ENCODE data around the gene EPHA2.
"Not testable (repeated sequence)": the region's sequence is repeated elsewhere in the genome, so short reads cannot be mapped to it uniquely, and the experiment has no call there.

The EPHA2 gene

GRCh38 chr1:16198444-16199156 is 42.7 kb upstream of the EPHA2 start:
- no peaks in the 10 kb centered on the region for H3K36me3 ChIP-seq (ENCODE audit: control insufficient read depth, insufficient read depth, low read length)
- H3K9me3 ChIP-seq (ENCODE audit: control insufficient read depth, low read length), result no peaks in the 10 kb centered on the region
- no peak overlapping the region for H3K4me2 ChIP-seq (ENCODE audit: low read length)
- H3K9ac ChIP-seq, result no peak overlapping the region
- no peaks in the 10 kb centered on the region for H3K27me3 ChIP-seq (ENCODE audit: control insufficient read depth, insufficient read depth, low read length)
- H3K79me2 ChIP-seq, result no peaks in the 10 kb centered on the region
- no peak overlapping the region for H2AFZ ChIP-seq
- TF ChIP-seq CTCF (IDR thresholded peaks at IDR 0.05), result no peak
- no peaks in the 10 kb centered on the region for H3K4me1 ChIP-seq
- H3K4me3 ChIP-seq (ENCODE audit: low read depth, low read length), result no peak overlapping the region
- no peak overlapping the region for H3K27ac ChIP-seq

- Histone ChIP-seq H2AFZ (no peak overlapping the region), H3K36me3 (ENCODE audit: control insufficient read depth, insufficient read depth, low read length) (no peaks in the 10 kb centered on the region), H3K4me2 (ENCODE audit: low read length) (no peak overlapping the region), H3K27me3 (ENCODE audit: control insufficient read depth, insufficient read depth, low read length) (no peaks in the 10 kb centered on the region), H3K9ac (no peak overlapping the region), H3K27ac (no peak overlapping the region), H3K4me1 (no peaks in the 10 kb centered on the region), H3K4me3 (ENCODE audit: low read depth, low read length) (no peak overlapping the region), H3K79me2 (no peaks in the 10 kb centered on the region), H3K9me3 (ENCODE audit: control insufficient read depth, low read length) (no peaks in the 10 kb centered on the region)
- no peak for TF ChIP-seq CTCF (IDR thresholded peaks at IDR 0.05)
Measured at GRCh38 chr1:16196874-16197273, 41.0 kb upstream of the EPHA2 start.

GRCh38 chr1:16196139-16196538 is 40.3 kb upstream of the EPHA2 start:
- H3K9ac ChIP-seq, H3K27ac ChIP-seq: not testable (repeated sequence)

GRCh38 chr1:16195518-16195905 is 39.6 kb upstream of the EPHA2 start:
- TF ChIP-seq CTCF (IDR thresholded peaks at IDR 0.05), result no peak
- Histone ChIP-seq H3K27ac (no peak overlapping the region), H3K9me3 (ENCODE audit: control insufficient read depth, low read length) (no peaks in the 10 kb centered on the region), H3K4me1 (no peaks in the 10 kb centered on the region), H2AFZ (no peak overlapping the region), H3K9ac (no peak overlapping the region), H3K4me2 (ENCODE audit: low read length) (peak overlapping the region; percentile 55), H3K36me3 (ENCODE audit: control insufficient read depth, insufficient read depth, low read length) (no peaks in the 10 kb centered on the region), H3K79me2 (no peaks in the 10 kb centered on the region), H3K4me3 (ENCODE audit: low read depth, low read length) (peak overlapping the region; percentile 43), H3K27me3 (ENCODE audit: control insufficient read depth, insufficient read depth, low read length) (no peaks in the 10 kb centered on the region)

More at GRCh38 chr1:16196139-16196538, 40.3 kb upstream of the EPHA2 start:
- not testable (repeated sequence) for H3K4me1 ChIP-seq; H3K9me3 ChIP-seq (ENCODE audit: control insufficient read depth, low read length); H3K4me3 ChIP-seq (ENCODE audit: low read depth, low read length); H3K27me3 ChIP-seq (ENCODE audit: control insufficient read depth, insufficient read depth, low read length); H3K79me2 ChIP-seq; H3K36me3 ChIP-seq (ENCODE audit: control insufficient read depth, insufficient read depth, low read length); H3K4me2 ChIP-seq (ENCODE audit: low read length); H2AFZ ChIP-seq

- H3K4me1 ChIP-seq, result peaks cover 5% of the 10 kb centered on the region
- H3K9me3 ChIP-seq (ENCODE audit: control insufficient read depth, low read length), result no peaks in the 10 kb centered on the region
- no peaks in the 10 kb centered on the region for H3K79me2 ChIP-seq
- H2AFZ ChIP-seq, result no peak overlapping the region
- no peak for TF ChIP-seq CTCF (IDR thresholded peaks at IDR 0.05)
- H3K27ac ChIP-seq, result no peak overlapping the region
- no peak overlapping the region for H3K4me2 ChIP-seq (ENCODE audit: low read length)
- no peaks in the 10 kb centered on the region for H3K27me3 ChIP-seq (ENCODE audit: control insufficient read depth, insufficient read depth, low read length)
- no peaks in the 10 kb centered on the region for H3K36me3 ChIP-seq (ENCODE audit: control insufficient read depth, insufficient read depth, low read length)
- H3K4me3 ChIP-seq (ENCODE audit: low read depth, low read length), result no peak overlapping the region
- H3K9ac ChIP-seq, result no peak overlapping the region
Measured at GRCh38 chr1:16191916-16192546, 36.2 kb upstream of the EPHA2 start.
